CD8-positive, alpha-beta memory T cell (primary cell): ENCODE results near the gene YRDC. TPM values are rescaled to one million over a fixed set of nuclear protein-coding genes. Genes with fewer than 3 reads are reported as not detected.

Experiments used
- CTCF ChIA-PET: fragments of 350-600 bp; sonication (Branson Sonifier 250); formaldehyde crosslinking; loops from one replicate; lab custom pipeline; 2021; ENCODE audit warnings: antibody characterized with exemption; lab: Charles Lee
- POLR2A ChIA-PET: fragments of 350-600 bp; sonication (Branson Sonifier 250); formaldehyde crosslinking; loops from one replicate; lab custom pipeline; 2021; ENCODE audit warnings: antibody characterized with exemption; lab: Charles Lee
- DNase-seq, 5 donors: peaks; one replicate each; pipeline versions ENCODE4 v3.0.0 to v3.0.0-alpha.2; 2020 to 2022; ENCODE audit warnings: mixed read lengths in 1 of 5
- H3K27ac ChIP-seq: one replicate; pipeline ENCODE4 v1.7.0; 2013; ENCODE audit warnings: low read depth, mild to moderate bottlenecking, low read length, moderate library complexity
- H3K27me3 ChIP-seq: 2 replicates; pipeline ENCODE4 v1.7.0; 2013; ENCODE audit warnings: low read length, mild to moderate bottlenecking; ENCODE audit not compliant: insufficient read depth, poor library complexity, severe bottlenecking
- H3K36me3 ChIP-seq: 2 replicates; pipeline ENCODE4 v1.7.0; 2013; ENCODE audit warnings: mild to moderate bottlenecking, low read length, moderate library complexity; ENCODE audit not compliant: insufficient read depth
- H3K4me1 ChIP-seq: 2 replicates; pipeline ENCODE4 v1.7.0; 2013; ENCODE audit warnings: mild to moderate bottlenecking, low read length, moderate library complexity; ENCODE audit not compliant: insufficient read depth
- H3K4me3 ChIP-seq: 2 replicates; pipeline ENCODE4 v1.7.0; 2013; ENCODE audit warnings: mild to moderate bottlenecking, low read length
- H3K9me3 ChIP-seq: 2 replicates; pipeline ENCODE4 v1.7.0; 2013; ENCODE audit warnings: mild to moderate bottlenecking, low read length
- H3K27ac Mint-ChIP-seq, 8 donors: one replicate each; pipeline ENCODE4 v1.8.0; 2020 to 2021; ENCODE audit warnings: mixed read lengths in 8 of 8, mild to moderate bottlenecking in 6 of 8, inconsistent platforms in 3 of 8, moderate library complexity in 3 of 8
- H3K27me3 Mint-ChIP-seq, 2 donors: one replicate each; pipeline ENCODE4 v1.8.0; 2020 to 2021; ENCODE audit warnings: mixed read lengths in 2 of 2, mild to moderate bottlenecking in 1 of 2, moderate library complexity in 1 of 2
- H3K36me3 Mint-ChIP-seq, 3 donors: one replicate each; pipeline ENCODE4 v1.8.0; 2020 to 2021; ENCODE audit warnings: mixed read lengths in 3 of 3, inconsistent platforms in 1 of 3, mild to moderate bottlenecking in 1 of 3
- H3K4me1 Mint-ChIP-seq, 3 donors: one replicate each; pipeline ENCODE4 v1.8.0; 2020 to 2021; ENCODE audit warnings: mixed read lengths in 3 of 3, inconsistent platforms in 1 of 3, mild to moderate bottlenecking in 1 of 3
- H3K4me3 Mint-ChIP-seq, 7 donors: one replicate each; pipeline ENCODE4 v1.8.0; 2020 to 2021; ENCODE audit warnings: mixed read lengths in 7 of 7, mild to moderate bottlenecking in 6 of 7, moderate library complexity in 4 of 7, inconsistent platforms in 2 of 7
- H3K9me3 Mint-ChIP-seq, 5 donors: one replicate each; pipeline ENCODE4 v1.8.0; 2020 to 2022; ENCODE audit warnings: mixed read lengths in 5 of 5, mild to moderate bottlenecking in 3 of 5, moderate library complexity in 2 of 5, inconsistent platforms in 1 of 5
- polyA plus RNA-seq: library from polyadenylated mRNA; unstranded; fragments of 300-500 nt; fragmentation: Illumina TruSeq; gene quantifications from one replicate; pipeline ENCODE4 v1.2.3, GENCODE V29; 2021
- total RNA-seq, 2 experiments: library from RNA; stranded (reverse); gene quantifications; one replicate each; pipeline ENCODE4 v1.2.3, GENCODE V29; 2021

The YRDC gene
- total and polyA plus RNA-seq, 3 experiments from 2014 or later = 28.7 to 80.8 (median 72.4) TPM

- CTCF ChIA-PET = no interaction called here
- POLR2A ChIA-PET = no interaction called here
- H3K4me1 ChIP-seq = peaks cover 20% of the 10 kb centered on the region
- Mint-ChIP-seq H3K4me1 (peaks cover 14 to 33% (median 22%) of the 10 kb centered on the region in 3 donors), H3K27me3 (no peaks in the 10 kb centered on the region), H3K36me3 (peaks cover 5 to 79% (median 24%) of the 10 kb centered on the region in 3 donors), H3K27ac (peak overlapping the region in 2 of 8 donors; percentile 37 to 68), H3K4me3 (peak overlapping the region in 1 of 7 donors; percentile 45), H3K9me3 (no peaks in the 10 kb centered on the region)
- no peak for DNase-seq
- no peak overlapping the region for H3K27ac ChIP-seq
- H3K36me3 ChIP-seq = peaks cover 38% of the 10 kb centered on the region
- H3K4me3 ChIP-seq = no peak overlapping the region
- no peaks in the 10 kb centered on the region for H3K9me3 ChIP-seq
- H3K27me3 ChIP-seq = no peaks in the 10 kb centered on the region
Observed at GRCh38 chr1:37802439-37802838, 5.6 kb downstream of the YRDC start.

DNA sequence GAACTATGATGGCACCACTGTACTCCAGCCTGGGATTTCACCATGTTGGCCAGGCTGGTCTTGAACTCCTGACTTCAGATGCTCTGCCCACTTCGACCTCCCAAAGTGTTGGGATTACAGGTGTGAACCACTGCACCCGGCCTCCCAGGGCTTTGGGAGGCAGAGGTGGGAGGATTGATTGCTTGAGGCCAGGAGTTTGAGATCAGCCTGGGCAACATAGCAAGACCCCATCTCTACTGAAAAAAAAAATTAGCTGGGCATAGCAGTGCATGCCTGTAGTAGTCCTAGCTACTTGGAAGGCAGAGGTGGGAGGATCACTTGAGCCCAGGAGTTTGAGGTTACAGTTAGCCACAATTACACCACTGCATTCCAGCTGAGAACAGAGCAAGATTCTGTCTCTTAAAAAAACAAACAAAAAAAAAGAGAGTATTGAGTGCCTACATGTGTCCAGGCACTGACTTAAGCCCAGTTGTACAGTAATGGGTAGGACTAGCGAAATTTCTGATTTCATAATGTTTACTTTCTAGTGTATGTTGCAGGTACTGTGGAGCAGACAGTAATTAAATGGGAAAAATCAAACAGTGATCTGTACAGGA, 10.2 kb downstream of the YRDC start:
- ChIA-PET POLR2A (no interaction called here), CTCF (no interaction called here)
- no peak for DNase-seq
- peaks cover 12% of the 10 kb centered on the region for H3K4me1 ChIP-seq
- Mint-ChIP-seq H3K9me3 (no peaks in the 10 kb centered on the region), H3K4me3 (peak overlapping the region in 1 of 7 donors; percentile 1), H3K27me3 (peaks cover 2 to 8% of the 10 kb centered on the region in 2 donors), H3K36me3 (peaks cover 0 to 40% (median 16%) of the 10 kb centered on the region in 3 donors), H3K4me1 (peaks cover 12 to 21% (median 12%) of the 10 kb centered on the region in 3 donors), H3K27ac (peak overlapping the region in 1 of 8 donors; percentile 58)
- no peaks in the 10 kb centered on the region for H3K9me3 ChIP-seq
- no peaks in the 10 kb centered on the region for H3K36me3 ChIP-seq
- H3K27me3 ChIP-seq = no peaks in the 10 kb centered on the region
- H3K4me3 ChIP-seq = no peak overlapping the region
- H3K27ac ChIP-seq = no peak overlapping the region

DNA sequence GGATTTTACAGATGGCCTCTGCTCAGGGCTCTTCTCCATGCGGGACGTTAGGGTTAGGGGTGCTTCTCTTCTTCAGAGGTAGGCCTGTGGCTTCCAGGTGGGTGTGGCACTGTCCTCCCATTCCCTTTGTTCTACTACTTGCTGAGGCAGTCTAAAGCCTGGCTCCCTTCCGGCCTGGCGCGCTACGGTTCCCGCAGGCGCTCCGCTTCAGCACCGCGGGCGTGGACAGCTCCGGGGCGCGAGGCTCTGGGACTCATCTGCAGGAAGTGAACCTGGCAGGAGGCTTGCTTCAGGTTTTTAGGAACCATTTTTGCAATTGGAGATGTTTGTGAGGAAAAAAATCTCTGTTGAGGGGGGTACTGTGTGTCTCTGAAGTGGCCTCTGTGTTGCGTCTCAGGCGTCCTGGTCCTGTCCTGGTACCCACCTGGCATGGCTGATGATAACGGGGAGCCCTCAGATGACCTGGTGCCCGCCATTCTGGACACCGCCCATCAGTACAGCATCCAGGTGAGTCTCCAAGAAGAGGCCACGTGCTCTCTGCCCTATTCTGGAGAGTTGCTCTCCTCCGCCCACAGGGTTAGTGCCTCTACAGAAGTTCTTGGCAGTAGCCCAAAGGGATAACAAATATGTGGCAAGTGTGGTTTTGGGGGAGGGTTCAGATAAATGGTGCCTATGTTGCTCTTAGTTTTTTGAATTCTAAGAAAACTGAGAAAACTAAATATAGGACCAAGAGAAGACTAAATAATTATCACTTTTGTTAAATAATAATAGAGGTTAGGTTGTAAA, 12.5 kb downstream of the YRDC start:
- Histone ChIP-seq H3K9me3 (no peaks in the 10 kb centered on the region), H3K4me3 (no peak overlapping the region), H3K27me3 (no peaks in the 10 kb centered on the region), H3K36me3 (no peaks in the 10 kb centered on the region), H3K27ac (no peak overlapping the region), H3K4me1 (peaks cover 12% of the 10 kb centered on the region)
- CTCF ChIA-PET = no interaction called here
- Mint-ChIP-seq H3K4me3 (peak overlapping the region; percentile 72 to 90 (median 75)), H3K4me1 (peaks cover 12 to 27% (median 12%) of the 10 kb centered on the region in 3 donors), H3K36me3 (peaks cover 0 to 22% (median 11%) of the 10 kb centered on the region in 3 donors), H3K27me3 (peaks cover 22 to 25% of the 10 kb centered on the region in 2 donors), H3K27ac (peak overlapping the region in 1 of 8 donors; percentile 92), H3K9me3 (no peaks in the 10 kb centered on the region)
- DNase-seq = peak in 4 of 5 donors; percentile 5 to 37 (median 24)
- POLR2A ChIA-PET = no interaction called here

- Mint-ChIP-seq H3K36me3 (peaks cover 0 to 13% (median 7%) of the 10 kb centered on the region in 3 donors), H3K4me1 (peaks cover 12 to 27% (median 12%) of the 10 kb centered on the region in 3 donors), H3K9me3 (no peaks in the 10 kb centered on the region), H3K4me3 (peak overlapping the region; percentile 72 to 90 (median 75)), H3K27ac (peak overlapping the region in 1 of 8 donors; percentile 93), H3K27me3 (peaks cover 25 to 28% of the 10 kb centered on the region in 2 donors)
- no peak for DNase-seq
- CTCF ChIA-PET = no interaction called here
- Histone ChIP-seq H3K4me3 (no peak overlapping the region), H3K9me3 (no peaks in the 10 kb centered on the region), H3K36me3 (no peaks in the 10 kb centered on the region), H3K4me1 (peaks cover 12% of the 10 kb centered on the region), H3K27ac (no peak overlapping the region), H3K27me3 (no peaks in the 10 kb centered on the region)
- POLR2A ChIA-PET = no interaction called here
Observed at GRCh38 chr1:37794372-37795339, 13.4 kb downstream of the YRDC start.

DNA sequence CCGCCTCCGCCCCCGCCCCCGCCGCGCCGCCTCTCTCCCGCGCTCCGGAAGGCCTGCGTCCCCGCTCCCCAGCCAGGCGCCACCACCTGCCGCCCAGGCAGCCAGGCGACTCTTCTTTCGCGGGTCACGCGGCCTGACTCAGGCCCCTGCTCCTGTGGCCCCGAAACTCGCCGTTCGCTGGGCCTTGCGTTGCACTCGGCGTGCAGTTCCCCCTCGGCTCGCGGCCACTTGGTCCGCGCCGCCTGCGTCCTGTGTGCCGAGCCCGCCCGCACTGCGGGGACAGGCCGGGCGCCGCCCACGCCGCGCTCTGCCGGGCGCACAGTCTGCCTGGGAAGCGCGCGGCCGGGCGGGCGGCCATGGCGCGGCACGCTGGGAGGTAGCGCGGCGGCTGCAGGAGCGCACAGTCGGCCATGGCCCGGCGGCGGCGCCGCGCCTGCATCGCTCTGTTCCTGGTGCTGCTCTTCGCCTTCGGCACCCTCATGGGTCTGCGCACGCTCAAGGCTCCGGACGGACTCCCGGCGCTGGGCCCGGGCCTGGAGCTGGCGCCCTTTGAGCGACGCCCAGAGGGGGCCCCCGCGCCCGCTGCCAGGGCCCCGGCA, 14.1 kb downstream of the YRDC start, which contains the start of gene MANEAL:
MANEAL (plus strand) TSS at position 75 of the 599 bp plus-strand sequence; CDS start at position 411, 336 bp downstream.
- no peak within 1 kb of the TSS for H3K27ac ChIP-seq
- H3K4me3 ChIP-seq = no peak within 1 kb of the TSS
- H3K36me3 ChIP-seq = no peaks in the 10 kb centered on the region
- ChIA-PET CTCF (no interaction called here), POLR2A (no interaction called here)
- no peaks in the 10 kb centered on the region for H3K9me3 Mint-ChIP-seq
- no peaks in the 10 kb centered on the region for H3K9me3 ChIP-seq
- H3K4me1 ChIP-seq = peaks cover 12% of the 10 kb centered on the region
- H3K27me3 ChIP-seq = no peaks in the 10 kb centered on the region
- DNase-seq = peak in 3 of 5 donors; percentile 5 to 37 (median 8)
- peaks cover 12 to 27% (median 12%) of the 10 kb centered on the region in 3 donors for H3K4me1 Mint-ChIP-seq
- peak within 1 kb of the TSS; percentile 72 to 90 (median 75) for H3K4me3 Mint-ChIP-seq
- H3K27me3 Mint-ChIP-seq = peaks cover 25 to 29% of the 10 kb centered on the region in 2 donors
- H3K36me3 Mint-ChIP-seq = peaks cover 0 to 6% (median 3%) of the 10 kb centered on the region in 3 donors
- H3K27ac Mint-ChIP-seq = peak within 1 kb of the TSS in 2 of 8 donors; percentile 41 to 93

DNA sequence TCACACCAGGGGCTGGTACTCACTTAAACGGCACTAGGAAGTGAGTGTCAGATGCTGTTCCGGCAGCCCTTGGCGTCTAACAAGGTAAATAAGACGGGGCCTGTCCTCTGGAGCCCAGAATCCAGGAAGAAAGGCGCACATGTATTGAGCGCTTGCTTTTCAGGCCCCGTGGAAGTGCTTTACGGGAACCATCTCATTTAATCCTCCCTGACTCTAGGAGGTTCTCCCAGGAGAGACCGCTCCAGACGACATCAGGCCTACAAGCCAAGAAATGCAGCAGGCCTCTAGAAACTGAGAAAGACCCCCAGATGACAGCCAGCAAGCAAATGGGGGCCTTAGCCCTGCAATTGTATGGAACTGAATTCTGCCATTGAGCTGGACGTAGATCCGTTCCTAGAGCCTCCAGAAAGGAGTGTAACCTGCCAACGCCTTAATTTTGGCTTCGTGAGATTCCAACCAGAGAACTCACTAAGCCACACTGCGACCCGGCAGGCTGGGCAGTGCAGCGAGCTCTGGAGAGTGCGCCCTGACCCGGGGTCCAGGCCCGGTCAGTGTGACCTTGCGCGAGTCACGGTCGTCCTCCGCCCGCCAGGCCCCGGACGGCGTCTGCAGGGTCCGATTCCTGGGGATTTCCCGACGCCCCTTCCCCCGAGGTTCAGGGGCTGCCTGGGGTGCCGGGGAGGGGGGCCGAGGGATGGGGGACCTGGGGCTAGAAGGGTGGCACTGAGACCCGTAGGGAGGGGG, 14.9 kb downstream of the YRDC start:
- ChIA-PET CTCF (interaction anchor here (1.2 kb wide), 1 partner anchor 67 kb away, joined by 5 read pairs; the partner anchor contains the start of gene MTF1), POLR2A (no interaction called here)
- Histone ChIP-seq H3K36me3 (no peaks in the 10 kb centered on the region), H3K4me3 (no peak overlapping the region), H3K4me1 (peaks cover 12% of the 10 kb centered on the region), H3K9me3 (no peaks in the 10 kb centered on the region), H3K27ac (no peak overlapping the region), H3K27me3 (peaks cover 5% of the 10 kb centered on the region)
- H3K4me3 Mint-ChIP-seq = peak overlapping the region; percentile 33 to 86 (median 65)
- H3K27me3 Mint-ChIP-seq = peaks cover 25 to 34% of the 10 kb centered on the region in 2 donors
- H3K4me1 Mint-ChIP-seq = peaks cover 12 to 27% (median 12%) of the 10 kb centered on the region in 3 donors
- DNase-seq = no peak
- H3K36me3 Mint-ChIP-seq = peaks cover 0 to 3% (median 2%) of the 10 kb centered on the region in 3 donors
- peak overlapping the region in 1 of 8 donors; percentile 41 for H3K27ac Mint-ChIP-seq
- H3K9me3 Mint-ChIP-seq = no peaks in the 10 kb centered on the region

DNA sequence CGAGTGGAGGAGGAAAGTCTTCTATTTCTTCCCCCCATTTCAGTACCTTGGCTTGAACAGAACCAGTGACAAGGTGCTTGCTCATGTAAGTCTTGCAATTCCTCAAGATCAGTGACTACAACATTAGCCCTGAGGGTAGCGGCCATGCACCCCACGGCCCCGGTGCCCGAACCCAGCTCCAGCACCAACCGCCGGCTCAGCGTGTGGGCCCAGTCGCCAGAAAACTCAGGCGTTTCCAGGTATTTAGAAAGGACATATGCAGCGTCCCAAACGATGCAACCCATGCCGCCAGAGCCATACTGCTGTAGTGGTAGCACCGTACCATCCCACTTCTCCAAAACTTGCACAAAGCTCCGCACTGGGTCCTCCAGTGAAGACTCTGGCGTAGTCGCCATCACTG, 25.5 kb downstream of the YRDC start:
- no peaks in the 10 kb centered on the region for H3K9me3 ChIP-seq
- H3K4me3 Mint-ChIP-seq = no peak overlapping the region
- H3K36me3 Mint-ChIP-seq = no peaks in the 10 kb centered on the region

More for the DNA sequence above, 25.5 kb downstream of the YRDC start:
- Mint-ChIP-seq H3K27ac (no peak overlapping the region), H3K9me3 (no peaks in the 10 kb centered on the region), H3K4me1 (no peaks in the 10 kb centered on the region), H3K27me3 (peaks cover 14 to 43% of the 10 kb centered on the region in 2 donors)
- no peak overlapping the region for H3K4me3 ChIP-seq
- ChIA-PET POLR2A (no interaction called here), CTCF (no interaction called here)
- H3K36me3 ChIP-seq = no peaks in the 10 kb centered on the region
- DNase-seq = no peak
- H3K4me1 ChIP-seq = no peaks in the 10 kb centered on the region
- no peaks in the 10 kb centered on the region for H3K27me3 ChIP-seq
- H3K27ac ChIP-seq = no peak overlapping the region
